ENCODE results near the gene MCM10.
"Not testable (repeated sequence)": the region's sequence is repeated elsewhere in the genome, so short reads cannot be mapped to it uniquely, and the experiment has no call there.

Gene MCM10

GRCh38 chr10:13222566-13222965 is 61.2 kb downstream of the MCM10 start:
- no peak for DNase-seq

DNA sequence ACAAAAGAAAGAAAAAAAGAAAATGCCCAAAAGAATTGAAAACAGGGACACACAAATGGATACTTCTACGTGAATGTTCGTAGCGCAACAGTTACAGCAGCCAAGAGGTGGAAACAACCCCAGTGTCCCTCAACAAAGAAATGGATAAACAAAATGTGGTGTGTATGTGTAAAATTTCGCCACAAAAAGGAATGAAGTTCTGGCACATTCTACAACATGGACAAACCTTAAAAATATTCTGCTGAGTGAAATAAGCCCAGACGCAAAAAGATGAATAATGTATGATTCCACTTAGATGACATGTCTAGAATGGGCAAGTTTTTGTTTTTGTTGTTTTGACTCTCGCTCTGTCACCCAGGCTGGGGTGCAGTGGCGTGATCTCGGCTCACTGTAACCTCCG is 61.9 kb downstream of the MCM10 start:
- DNase-seq = no peak

DNA sequence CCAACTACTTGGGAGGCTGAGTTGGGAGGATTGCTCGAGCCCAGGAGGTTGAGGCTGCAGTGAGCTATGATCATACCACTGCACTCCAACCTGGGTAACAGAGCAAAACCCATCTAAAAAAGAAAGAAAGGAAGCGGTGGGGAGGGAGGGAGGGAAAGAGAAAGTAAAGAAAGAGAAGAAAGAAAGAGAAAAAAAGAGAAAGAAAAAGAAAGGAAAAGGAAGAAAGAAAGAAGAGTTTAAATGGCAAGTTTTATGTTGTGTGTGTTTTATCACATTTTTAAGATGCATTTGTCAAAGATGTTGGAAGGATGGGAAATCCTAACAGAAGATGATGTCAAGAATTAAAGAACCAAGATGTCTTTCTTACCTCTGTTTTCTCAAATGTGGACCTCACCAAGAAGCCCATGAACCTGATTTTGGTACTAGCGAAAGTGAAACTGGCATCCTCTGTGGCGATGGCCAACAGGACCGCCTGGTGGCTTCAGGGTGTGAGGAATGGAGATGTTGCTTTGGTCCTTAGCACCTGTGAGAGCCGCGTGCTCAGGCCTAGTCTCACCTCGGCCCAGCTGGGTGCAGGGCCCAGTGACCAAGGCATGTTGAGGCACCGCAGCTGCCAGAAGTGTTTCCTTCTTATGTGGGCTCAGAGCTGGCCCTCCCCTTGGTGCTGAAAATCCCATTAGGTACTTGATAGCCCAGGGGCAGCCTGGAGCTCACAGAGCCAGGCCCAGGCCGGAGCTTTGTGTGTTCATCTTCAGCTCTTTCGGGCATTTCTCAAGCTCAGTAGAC is 63.0 kb downstream of the MCM10 start:
- DNase-seq = no peak

GRCh38 chr10:13225601-13226000 is 64.2 kb downstream of the MCM10 start:
- no peak for DNase-seq

DNA sequence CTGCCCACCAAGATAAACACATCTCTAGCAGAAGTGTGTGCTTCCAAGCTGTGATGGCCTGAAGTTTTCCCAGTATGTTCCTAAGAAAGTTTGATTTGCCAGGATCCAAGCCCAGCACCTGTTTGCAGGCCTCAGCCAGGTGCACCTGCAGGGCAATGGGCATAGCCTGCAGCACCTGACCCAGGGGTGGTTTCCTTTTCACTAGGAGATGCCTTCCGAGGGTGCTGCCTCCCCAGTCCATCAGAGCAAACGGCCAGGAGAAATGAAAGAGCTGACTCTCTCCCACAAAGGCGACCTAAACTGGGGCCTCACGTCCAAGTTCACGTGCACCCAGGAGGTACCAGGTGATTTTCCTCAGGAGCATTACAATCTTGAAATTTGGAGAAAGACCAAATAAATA is 65.7 kb downstream of the MCM10 start:
- DNase-seq = no peak

- DNase-seq = no peak
Observed at GRCh38 chr10:13231190-13231589, 69.8 kb downstream of the MCM10 start.

GRCh38 chr10:13231808-13232207 is 70.5 kb downstream of the MCM10 start:
- no peak for DNase-seq

- DNase-seq = no peak
Observed at GRCh38 chr10:13233358-13233757, 72.0 kb downstream of the MCM10 start.

DNA sequence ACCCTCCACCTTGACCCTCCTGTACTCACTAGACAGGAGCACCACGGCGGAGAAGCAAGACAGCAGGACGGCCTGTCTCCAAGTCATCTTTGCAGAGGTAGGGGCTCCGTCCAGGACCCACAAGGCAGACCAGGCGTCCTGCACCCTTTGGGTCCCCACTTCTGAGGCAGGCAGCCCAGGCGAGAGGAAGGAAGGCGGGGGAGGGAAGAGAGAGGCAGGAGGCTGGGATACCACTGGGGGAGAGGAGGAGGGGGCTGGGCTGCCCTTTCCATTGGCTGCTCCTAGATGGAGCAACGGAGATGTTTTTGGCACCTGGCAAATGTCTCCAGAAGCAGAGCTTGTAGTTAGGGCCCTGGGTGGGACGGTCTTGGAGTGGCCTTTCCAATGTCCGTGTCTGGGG is 72.8 kb downstream of the MCM10 start, which contains the start of gene UCMA:
Gene UCMA, minus strand, starts transcription at position 203 of the 400 bp plus-strand sequence. Its CDS starts 116 bp downstream, at position 87.
- DNase-seq = no peak

GRCh38 chr10:13234736-13235135 is 73.4 kb downstream of the MCM10 start:
- DNase-seq = not testable (repeated sequence)

GRCh38 chr10:13236638-13237037 is 75.3 kb downstream of the MCM10 start:
- DNase-seq = no peak

DNA sequence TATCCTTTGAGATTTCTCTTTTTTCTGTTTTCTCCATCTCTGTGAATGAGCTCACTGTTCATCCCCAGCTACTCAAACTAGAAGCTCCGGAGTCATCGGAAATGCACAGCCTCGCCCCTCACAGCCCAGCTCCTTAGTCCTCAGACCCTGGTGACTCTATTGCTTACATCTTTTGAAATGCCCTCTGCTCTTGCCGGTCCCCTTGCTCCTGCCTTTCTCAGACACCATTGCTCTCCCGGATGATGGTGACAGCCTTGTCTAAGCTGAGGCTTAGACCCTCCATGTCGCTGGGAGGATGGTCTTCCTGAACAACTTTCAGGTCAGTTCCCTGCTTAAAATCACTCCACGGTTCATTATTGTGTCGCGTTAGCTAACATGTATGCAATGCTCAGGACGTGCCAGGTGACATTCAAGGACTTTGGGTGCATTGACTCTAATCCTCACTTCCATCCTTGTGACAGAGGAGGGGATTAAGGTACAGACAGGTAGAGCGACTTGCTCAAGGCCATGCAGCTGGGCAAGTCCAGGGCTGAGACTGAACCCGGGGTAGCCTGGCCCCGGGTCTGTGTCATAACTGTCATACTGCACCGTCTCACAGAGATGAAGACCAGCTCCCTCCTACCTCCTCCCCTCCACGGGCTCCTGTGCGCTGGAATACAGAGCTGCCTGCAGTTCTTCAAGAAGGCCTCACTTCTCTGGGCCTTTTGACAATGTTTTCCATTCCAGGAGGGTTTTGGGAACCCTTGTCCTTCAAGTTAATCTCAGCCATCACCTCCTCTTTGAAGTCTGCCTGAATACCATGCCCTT is 77.1 kb downstream of the MCM10 start:
- no peak for DNase-seq

DNA sequence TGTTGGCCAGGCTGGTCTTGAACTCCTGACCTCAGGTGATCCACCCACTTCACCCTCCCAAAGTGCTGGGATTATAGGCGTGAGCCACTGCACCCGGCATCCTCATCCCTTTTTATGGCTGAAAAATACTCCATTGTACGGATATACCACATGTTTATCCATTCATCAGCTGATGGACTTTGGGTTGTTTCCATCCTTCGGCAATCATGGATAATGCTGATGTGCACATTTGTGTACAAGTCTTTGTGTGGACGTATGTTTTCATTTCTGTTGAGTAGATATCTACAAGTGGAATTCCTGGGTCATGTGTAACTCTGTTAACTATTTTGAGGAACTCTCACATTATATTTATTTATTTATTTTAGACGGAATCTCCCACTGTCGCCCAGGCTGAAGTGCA is 78.6 kb downstream of the MCM10 start:
- no peak for DNase-seq

DNA sequence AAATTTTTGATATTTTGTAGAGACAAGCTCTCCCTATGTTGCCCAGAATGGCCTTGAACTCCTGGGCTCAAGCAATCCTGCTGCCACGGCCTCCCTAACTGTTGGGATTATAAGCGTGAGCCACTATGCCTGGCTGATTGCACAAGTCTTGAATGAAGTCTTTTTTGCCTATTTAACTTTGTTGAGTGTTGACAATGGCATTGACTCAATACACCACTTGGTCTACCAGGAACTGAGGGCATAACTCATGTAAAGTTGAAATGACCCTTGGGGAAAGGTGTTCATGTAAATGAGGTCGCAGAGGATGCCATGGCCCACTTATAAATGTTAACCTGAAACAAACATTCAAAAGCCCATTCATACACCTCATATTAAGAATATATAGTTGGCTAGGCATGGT is 80.3 kb downstream of the MCM10 start:
- no peak for DNase-seq

GRCh38 chr10:13242260-13242659 is 80.9 kb downstream of the MCM10 start:
- not testable (repeated sequence) for DNase-seq

- DNase-seq = no peak
Observed at GRCh38 chr10:13247246-13247645, 85.9 kb downstream of the MCM10 start.

GRCh38 chr10:13247784-13248183 is 86.4 kb downstream of the MCM10 start:
- no peak for DNase-seq

- DNase-seq = no peak
Observed at GRCh38 chr10:13253726-13254125, 92.4 kb downstream of the MCM10 start.

- DNase-seq = no peak
Observed at GRCh38 chr10:13256627-13257026, 95.3 kb downstream of the MCM10 start.

DNA sequence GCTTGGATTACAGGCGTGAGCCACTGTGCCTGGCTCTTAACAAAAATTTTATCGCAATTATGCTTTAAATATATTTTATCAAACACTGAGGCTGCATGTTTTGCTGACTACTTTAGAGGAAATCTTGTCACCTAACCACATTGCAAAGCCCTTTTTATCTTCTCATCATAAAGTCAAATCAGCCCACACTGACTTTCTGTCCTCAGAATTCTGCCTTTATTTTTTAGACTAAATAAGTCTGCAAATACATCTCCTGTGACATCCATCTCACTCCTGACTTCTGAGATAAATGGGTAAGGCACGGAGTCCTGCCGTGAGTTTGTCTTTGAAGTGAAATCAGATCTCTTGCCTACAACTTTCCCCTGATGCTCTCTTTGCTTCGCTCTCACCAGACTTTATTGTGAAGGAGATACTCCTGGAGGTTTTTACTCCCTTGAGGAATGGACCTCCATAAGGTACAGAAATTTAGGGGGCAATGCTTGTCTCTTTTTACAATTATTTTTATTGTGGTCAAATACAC is 96.3 kb downstream of the MCM10 start:
- no peak for DNase-seq
